HepG2 (cell line): ENCODE results near the gene TNP2. TPM values are rescaled to one million over a fixed set of nuclear protein-coding genes. Genes with fewer than 3 reads are reported as not detected.

Experiments used
- ATAD3A ChIP-seq: sonication (generic); formaldehyde crosslinking; IDR thresholded peaks from 2 replicates; pipeline ENCODE4 v1.4.0; 2020; ENCODE audit warnings: missing genetic modification reagents
- EHMT2 ChIP-seq: fragments of 200-600 bp; sonication (generic); IDR thresholded peaks from 2 replicates; pipeline ENCODE4 v1.7.0; 2017; ENCODE audit warnings: antibody characterized with exemption, low read depth, low read length, borderline replicate concordance
- ISL2 ChIP-seq: sonication (generic); formaldehyde crosslinking; IDR thresholded peaks from 2 replicates; pipeline ENCODE4 v1.5.0; 2020; ENCODE audit warnings: missing genetic modification reagents
- SYNCRIP ChIP-seq: fragments of 200-400 bp; formaldehyde crosslinking; IDR thresholded peaks from 2 replicates; pipeline ENCODE4 v1.6.1; 2018; ENCODE audit warnings: mild to moderate bottlenecking, low read depth, low read length; ENCODE audit not compliant: insufficient read depth
- ZNF230 ChIP-seq: sonication (generic); formaldehyde crosslinking; IDR thresholded peaks from 2 replicates; pipeline ENCODE4 v1.4.0; 2020; ENCODE audit warnings: mild to moderate bottlenecking, missing genetic modification reagents
- ZNF550 ChIP-seq: sonication (generic); formaldehyde crosslinking; IDR thresholded peaks from 2 replicates; pipeline ENCODE4 v1.4.0; 2020; ENCODE audit warnings: mild to moderate bottlenecking, missing genetic modification reagents, borderline replicate concordance
- polyA plus RNA-seq, 8 experiments: library from polyadenylated mRNA; depleted of rRNA in 3 of 8; stranded (reverse) in 7 of 8; unstranded in 1 of 8; fragments of >200 nt; fragmentation: Illumina TruSeq in 4 of 8; extraction: Trizol in 4 of 8; gene quantifications; 2 replicates each; pipeline versions ENCODE4 v1.2.1 to v1.2.3, GENCODE V29; 2011 to 2016; ENCODE audit warnings: low read depth in 4 of 8, missing spikeins in 1 of 8, mixed read lengths in 1 of 8; ENCODE audit not compliant: insufficient read depth in 1 of 8
- total RNA-seq, 5 experiments: library from RNA; depleted of rRNA; stranded (reverse); fragments of >200 nt; fragmentation: Illumina TruSeq; extraction: Trizol; gene quantifications; 2 replicates each; pipeline ENCODE4 v1.2.3, GENCODE V29; 2016; ENCODE audit warnings: low read depth in 1 of 5
- TF ChIP-seq, protein P1 (sequence below): sonication (generic); formaldehyde crosslinking; IDR thresholded peaks from 2 replicates; pipeline ENCODE4 v1.4.0; 2020; ENCODE audit warnings: mild to moderate bottlenecking, missing genetic modification reagents
- TF ChIP-seq, protein P2 (sequence below): sonication (generic); formaldehyde crosslinking; IDR thresholded peaks from 2 replicates; pipeline ENCODE4 v1.9.0; 2021; ENCODE audit warnings: missing genetic modification reagents, mild to moderate bottlenecking, borderline replicate concordance
- TF ChIP-seq, protein P3 (sequence below): sonication (generic); formaldehyde crosslinking; conservative IDR thresholded peaks from 2 replicates; pipeline ENCODE4 v1.4.0; 2020; ENCODE audit warnings: mild to moderate bottlenecking, missing genetic modification reagents, moderate library complexity
- TF ChIP-seq, protein P4 (sequence below): sonication (generic); formaldehyde crosslinking; IDR thresholded peaks from 2 replicates; pipeline ENCODE4 v1.8.1; 2023; ENCODE audit warnings: mild to moderate bottlenecking, moderate library complexity, missing genetic modification reagents
- TF ChIP-seq, protein P5 (sequence below): IDR thresholded peaks from 2 replicates; pipeline ENCODE4 v1.6.1; 2016; ENCODE audit warnings: low read depth, control low read depth
- TF ChIP-seq, protein P6 (sequence below): sonication (generic); formaldehyde crosslinking; IDR thresholded peaks from 2 replicates; pipeline ENCODE4 v1.4.0; 2020; ENCODE audit warnings: mild to moderate bottlenecking, missing genetic modification reagents, borderline replicate concordance

The TNP2 gene
- total and polyA plus RNA-seq, 2 of the 13 experiments (the other 11 are each of a cell fraction or from before 2014, with no cell fraction given) = not detected

DNA sequence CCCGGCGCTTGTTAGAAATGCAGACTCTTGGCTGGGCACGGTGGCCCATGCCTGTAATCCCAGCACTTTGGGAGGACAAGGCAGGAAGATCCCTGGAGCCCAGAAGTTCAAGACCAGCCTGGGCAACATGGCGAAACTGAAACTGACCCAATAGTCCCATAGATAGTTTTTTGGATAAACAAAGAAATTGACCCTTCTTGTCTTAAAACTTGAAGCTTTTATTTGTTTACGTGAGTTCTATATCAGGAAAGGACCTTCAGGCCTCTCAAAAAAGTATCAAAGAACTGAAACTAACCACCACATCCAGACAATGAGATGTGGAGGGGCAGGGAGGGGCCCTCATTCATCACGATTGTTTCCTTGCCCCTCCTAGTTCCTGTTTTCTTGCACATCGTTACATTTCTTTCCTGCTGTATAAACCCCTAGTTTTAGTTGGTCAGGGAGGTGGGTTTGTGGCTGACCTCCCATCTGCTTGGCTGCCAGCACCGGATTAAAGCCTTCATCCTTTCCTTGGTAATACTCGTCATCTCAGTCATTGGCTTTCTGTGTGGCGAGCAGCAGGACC lies 42.0 kb upstream of the TNP2 start (continued):
- TF ChIP-seq, protein P1, sequence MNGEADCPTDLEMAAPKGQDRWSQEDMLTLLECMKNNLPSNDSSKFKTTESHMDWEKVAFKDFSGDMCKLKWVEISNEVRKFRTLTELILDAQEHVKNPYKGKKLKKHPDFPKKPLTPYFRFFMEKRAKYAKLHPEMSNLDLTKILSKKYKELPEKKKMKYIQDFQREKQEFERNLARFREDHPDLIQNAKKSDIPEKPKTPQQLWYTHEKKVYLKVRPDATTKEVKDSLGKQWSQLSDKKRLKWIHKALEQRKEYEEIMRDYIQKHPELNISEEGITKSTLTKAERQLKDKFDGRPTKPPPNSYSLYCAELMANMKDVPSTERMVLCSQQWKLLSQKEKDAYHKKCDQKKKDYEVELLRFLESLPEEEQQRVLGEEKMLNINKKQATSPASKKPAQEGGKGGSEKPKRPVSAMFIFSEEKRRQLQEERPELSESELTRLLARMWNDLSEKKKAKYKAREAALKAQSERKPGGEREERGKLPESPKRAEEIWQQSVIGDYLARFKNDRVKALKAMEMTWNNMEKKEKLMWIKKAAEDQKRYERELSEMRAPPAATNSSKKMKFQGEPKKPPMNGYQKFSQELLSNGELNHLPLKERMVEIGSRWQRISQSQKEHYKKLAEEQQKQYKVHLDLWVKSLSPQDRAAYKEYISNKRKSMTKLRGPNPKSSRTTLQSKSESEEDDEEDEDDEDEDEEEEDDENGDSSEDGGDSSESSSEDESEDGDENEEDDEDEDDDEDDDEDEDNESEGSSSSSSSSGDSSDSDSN (CRISPR knock-in tag) = no peak; the same call in 1 of the 2 replicates
- no peak for TF ChIP-seq SYNCRIP
- no peak for TF ChIP-seq ATAD3A (CRISPR knock-in tag)
- TF ChIP-seq ZNF550 = 0 out of 2 replicates have a peak, but pooled peaks have one; percentile 68
- TF ChIP-seq, protein P2, sequence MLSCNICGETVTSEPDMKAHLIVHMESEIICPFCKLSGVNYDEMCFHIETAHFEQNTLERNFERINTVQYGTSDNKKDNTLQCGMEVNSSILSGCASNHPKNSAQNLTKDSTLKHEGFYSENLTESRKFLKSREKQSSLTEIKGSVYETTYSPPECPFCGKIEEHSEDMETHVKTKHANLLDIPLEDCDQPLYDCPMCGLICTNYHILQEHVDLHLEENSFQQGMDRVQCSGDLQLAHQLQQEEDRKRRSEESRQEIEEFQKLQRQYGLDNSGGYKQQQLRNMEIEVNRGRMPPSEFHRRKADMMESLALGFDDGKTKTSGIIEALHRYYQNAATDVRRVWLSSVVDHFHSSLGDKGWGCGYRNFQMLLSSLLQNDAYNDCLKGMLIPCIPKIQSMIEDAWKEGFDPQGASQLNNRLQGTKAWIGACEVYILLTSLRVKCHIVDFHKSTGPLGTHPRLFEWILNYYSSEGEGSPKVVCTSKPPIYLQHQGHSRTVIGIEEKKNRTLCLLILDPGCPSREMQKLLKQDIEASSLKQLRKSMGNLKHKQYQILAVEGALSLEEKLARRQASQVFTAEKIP (CRISPR knock-in tag) = no peak
- TF ChIP-seq, protein P3, sequence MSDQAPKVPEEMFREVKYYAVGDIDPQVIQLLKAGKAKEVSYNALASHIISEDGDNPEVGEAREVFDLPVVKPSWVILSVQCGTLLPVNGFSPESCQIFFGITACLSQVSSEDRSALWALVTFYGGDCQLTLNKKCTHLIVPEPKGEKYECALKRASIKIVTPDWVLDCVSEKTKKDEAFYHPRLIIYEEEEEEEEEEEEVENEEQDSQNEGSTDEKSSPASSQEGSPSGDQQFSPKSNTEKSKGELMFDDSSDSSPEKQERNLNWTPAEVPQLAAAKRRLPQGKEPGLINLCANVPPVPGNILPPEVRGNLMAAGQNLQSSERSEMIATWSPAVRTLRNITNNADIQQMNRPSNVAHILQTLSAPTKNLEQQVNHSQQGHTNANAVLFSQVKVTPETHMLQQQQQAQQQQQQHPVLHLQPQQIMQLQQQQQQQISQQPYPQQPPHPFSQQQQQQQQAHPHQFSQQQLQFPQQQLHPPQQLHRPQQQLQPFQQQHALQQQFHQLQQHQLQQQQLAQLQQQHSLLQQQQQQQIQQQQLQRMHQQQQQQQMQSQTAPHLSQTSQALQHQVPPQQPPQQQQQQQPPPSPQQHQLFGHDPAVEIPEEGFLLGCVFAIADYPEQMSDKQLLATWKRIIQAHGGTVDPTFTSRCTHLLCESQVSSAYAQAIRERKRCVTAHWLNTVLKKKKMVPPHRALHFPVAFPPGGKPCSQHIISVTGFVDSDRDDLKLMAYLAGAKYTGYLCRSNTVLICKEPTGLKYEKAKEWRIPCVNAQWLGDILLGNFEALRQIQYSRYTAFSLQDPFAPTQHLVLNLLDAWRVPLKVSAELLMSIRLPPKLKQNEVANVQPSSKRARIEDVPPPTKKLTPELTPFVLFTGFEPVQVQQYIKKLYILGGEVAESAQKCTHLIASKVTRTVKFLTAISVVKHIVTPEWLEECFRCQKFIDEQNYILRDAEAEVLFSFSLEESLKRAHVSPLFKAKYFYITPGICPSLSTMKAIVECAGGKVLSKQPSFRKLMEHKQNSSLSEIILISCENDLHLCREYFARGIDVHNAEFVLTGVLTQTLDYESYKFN = no peak
- no peak for TF ChIP-seq ISL2 (CRISPR knock-in tag)
- no peak for TF ChIP-seq EHMT2
- 0 out of 2 replicates have a peak, but pooled peaks have one; percentile 10 for TF ChIP-seq ZNF230 (CRISPR knock-in tag)
- TF ChIP-seq, protein P4, sequence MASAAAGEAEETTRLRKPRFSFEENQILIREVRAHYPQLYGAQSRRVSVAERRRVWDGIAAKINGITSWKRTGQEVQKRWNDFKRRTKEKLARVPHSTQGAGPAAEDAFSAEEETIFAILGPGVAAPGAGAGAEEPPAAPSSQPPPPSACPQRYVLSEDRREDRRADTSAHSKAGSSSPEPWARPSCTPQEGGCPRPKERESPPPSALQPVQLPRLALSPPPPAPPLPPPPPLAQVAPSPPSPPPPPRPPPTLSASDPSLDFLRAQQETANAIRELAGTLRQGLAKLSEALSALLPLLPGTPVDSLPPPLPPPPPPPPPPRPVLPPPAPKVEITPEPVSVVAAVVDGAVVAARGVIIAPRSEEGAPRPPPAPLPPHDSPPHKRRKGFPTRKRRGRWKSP (CRISPR knock-in tag) = no peak
- TF ChIP-seq, protein P5, sequence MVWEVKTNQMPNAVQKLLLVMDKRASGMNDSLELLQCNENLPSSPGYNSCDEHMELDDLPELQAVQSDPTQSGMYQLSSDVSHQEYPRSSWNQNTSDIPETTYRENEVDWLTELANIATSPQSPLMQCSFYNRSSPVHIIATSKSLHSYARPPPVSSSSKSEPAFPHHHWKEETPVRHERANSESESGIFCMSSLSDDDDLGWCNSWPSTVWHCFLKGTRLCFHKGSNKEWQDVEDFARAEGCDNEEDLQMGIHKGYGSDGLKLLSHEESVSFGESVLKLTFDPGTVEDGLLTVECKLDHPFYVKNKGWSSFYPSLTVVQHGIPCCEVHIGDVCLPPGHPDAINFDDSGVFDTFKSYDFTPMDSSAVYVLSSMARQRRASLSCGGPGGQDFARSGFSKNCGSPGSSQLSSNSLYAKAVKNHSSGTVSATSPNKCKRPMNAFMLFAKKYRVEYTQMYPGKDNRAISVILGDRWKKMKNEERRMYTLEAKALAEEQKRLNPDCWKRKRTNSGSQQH = no peak
- TF ChIP-seq, protein P6, sequence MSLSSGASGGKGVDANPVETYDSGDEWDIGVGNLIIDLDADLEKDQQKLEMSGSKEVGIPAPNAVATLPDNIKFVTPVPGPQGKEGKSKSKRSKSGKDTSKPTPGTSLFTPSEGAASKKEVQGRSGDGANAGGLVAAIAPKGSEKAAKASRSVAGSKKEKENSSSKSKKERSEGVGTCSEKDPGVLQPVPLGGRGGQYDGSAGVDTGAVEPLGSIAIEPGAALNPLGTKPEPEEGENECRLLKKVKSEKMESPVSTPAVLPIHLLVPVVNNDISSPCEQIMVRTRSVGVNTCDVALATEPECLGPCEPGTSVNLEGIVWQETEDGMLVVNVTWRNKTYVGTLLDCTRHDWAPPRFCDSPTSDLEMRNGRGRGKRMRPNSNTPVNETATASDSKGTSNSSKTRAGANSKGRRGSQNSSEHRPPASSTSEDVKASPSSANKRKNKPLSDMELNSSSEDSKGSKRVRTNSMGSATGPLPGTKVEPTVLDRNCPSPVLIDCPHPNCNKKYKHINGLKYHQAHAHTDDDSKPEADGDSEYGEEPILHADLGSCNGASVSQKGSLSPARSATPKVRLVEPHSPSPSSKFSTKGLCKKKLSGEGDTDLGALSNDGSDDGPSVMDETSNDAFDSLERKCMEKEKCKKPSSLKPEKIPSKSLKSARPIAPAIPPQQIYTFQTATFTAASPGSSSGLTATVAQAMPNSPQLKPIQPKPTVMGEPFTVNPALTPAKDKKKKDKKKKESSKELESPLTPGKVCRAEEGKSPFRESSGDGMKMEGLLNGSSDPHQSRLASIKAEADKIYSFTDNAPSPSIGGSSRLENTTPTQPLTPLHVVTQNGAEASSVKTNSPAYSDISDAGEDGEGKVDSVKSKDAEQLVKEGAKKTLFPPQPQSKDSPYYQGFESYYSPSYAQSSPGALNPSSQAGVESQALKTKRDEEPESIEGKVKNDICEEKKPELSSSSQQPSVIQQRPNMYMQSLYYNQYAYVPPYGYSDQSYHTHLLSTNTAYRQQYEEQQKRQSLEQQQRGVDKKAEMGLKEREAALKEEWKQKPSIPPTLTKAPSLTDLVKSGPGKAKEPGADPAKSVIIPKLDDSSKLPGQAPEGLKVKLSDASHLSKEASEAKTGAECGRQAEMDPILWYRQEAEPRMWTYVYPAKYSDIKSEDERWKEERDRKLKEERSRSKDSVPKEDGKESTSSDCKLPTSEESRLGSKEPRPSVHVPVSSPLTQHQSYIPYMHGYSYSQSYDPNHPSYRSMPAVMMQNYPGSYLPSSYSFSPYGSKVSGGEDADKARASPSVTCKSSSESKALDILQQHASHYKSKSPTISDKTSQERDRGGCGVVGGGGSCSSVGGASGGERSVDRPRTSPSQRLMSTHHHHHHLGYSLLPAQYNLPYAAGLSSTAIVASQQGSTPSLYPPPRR (CRISPR knock-in tag) = no peak
